ENCODE data around the gene HES3.

The HES3 gene

GRCh38 chr1:6263716-6264115 is 19.7 kb downstream of the HES3 start:
- no peak for DNase-seq (ENCODE audit: low read depth)

- DNase-seq (ENCODE audit: low read depth) = no peak
Observed at GRCh38 chr1:6265151-6265550, 21.2 kb downstream of the HES3 start.

GRCh38 chr1:6266641-6267040 is 22.7 kb downstream of the HES3 start:
- no peak for DNase-seq (ENCODE audit: low read depth)

- DNase-seq (ENCODE audit: low read depth) = peak; percentile 23
Observed at GRCh38 chr1:6267686-6268322, 23.8 kb downstream of the HES3 start.

- no peak for DNase-seq (ENCODE audit: low read depth)
Observed at GRCh38 chr1:6268415-6268814, 24.4 kb downstream of the HES3 start.

GRCh38 chr1:6269296-6269695 is 25.3 kb downstream of the HES3 start:
- DNase-seq (ENCODE audit: low read depth) = no peak

GRCh38 chr1:6269720-6270400 is 25.9 kb downstream of the HES3 start:
- DNase-seq (ENCODE audit: low read depth) = no peak

- no peak for DNase-seq (ENCODE audit: low read depth)
Observed at GRCh38 chr1:6270401-6270800, 26.4 kb downstream of the HES3 start.

GRCh38 chr1:6271006-6271405 is 27.0 kb downstream of the HES3 start:
- DNase-seq (ENCODE audit: low read depth) = no peak

GRCh38 chr1:6271554-6271953 is 27.6 kb downstream of the HES3 start:
- no peak for DNase-seq (ENCODE audit: low read depth)

GRCh38 chr1:6272452-6272851 is 28.5 kb downstream of the HES3 start:
- no peak for DNase-seq (ENCODE audit: low read depth)

GRCh38 chr1:6272868-6273267 is 28.9 kb downstream of the HES3 start:
- no peak for DNase-seq (ENCODE audit: low read depth)

GRCh38 chr1:6273380-6273891 is 29.5 kb downstream of the HES3 start:
- peak; percentile 15 for DNase-seq (ENCODE audit: low read depth)

GRCh38 chr1:6274102-6274501 is 30.1 kb downstream of the HES3 start:
- DNase-seq (ENCODE audit: low read depth) = no peak

- DNase-seq (ENCODE audit: low read depth) = no peak
Observed at GRCh38 chr1:6274622-6275139, 30.7 kb downstream of the HES3 start.

- peak; percentile 71 for DNase-seq (ENCODE audit: low read depth)
Observed at GRCh38 chr1:6275826-6276782, 32.1 kb downstream of the HES3 start.

- DNase-seq (ENCODE audit: low read depth) = no peak
Observed at GRCh38 chr1:6276811-6277555, 33.0 kb downstream of the HES3 start.

GRCh38 chr1:6278263-6278662 is 34.3 kb downstream of the HES3 start:
- no peak for DNase-seq (ENCODE audit: low read depth)

- no peak for DNase-seq (ENCODE audit: low read depth)
Observed at GRCh38 chr1:6279066-6279465, 35.1 kb downstream of the HES3 start.

GRCh38 chr1:6279613-6280383 is 35.8 kb downstream of the HES3 start:
- no peak for DNase-seq (ENCODE audit: low read depth)
